Measurements from ENCODE around the gene DEFB119.

DNA sequence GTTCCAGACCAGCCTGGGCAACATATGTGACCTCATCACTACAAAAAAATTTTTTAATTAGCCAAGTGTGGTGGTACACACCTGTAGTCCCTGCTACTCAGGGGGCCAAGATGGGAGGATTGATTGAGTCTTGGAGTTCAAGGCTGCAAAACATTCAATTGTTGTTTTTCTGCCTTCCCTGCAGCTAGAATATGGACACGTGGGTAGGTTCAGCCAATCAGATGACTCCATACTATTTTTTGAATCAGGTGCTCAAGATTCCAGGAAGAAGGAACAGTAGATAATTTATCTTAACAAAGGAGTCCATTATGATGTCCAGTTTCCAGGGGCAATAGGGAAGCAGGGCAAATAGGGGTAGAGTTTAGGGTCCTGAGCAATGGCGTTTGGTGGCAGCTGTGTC lies 2.4 kb upstream of the DEFB119 start:
- TF ChIP-seq, protein P1, sequence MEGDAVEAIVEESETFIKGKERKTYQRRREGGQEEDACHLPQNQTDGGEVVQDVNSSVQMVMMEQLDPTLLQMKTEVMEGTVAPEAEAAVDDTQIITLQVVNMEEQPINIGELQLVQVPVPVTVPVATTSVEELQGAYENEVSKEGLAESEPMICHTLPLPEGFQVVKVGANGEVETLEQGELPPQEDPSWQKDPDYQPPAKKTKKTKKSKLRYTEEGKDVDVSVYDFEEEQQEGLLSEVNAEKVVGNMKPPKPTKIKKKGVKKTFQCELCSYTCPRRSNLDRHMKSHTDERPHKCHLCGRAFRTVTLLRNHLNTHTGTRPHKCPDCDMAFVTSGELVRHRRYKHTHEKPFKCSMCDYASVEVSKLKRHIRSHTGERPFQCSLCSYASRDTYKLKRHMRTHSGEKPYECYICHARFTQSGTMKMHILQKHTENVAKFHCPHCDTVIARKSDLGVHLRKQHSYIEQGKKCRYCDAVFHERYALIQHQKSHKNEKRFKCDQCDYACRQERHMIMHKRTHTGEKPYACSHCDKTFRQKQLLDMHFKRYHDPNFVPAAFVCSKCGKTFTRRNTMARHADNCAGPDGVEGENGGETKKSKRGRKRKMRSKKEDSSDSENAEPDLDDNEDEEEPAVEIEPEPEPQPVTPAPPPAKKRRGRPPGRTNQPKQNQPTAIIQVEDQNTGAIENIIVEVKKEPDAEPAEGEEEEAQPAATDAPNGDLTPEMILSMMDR (IDR thresholded peaks at IDR 0.05) = no peak
- no peak for TF ChIP-seq POLR2A (IDR thresholded peaks at IDR 0.05)
